Astrocyte (in vitro differentiated cells and primary cell): Measurements from ENCODE around the gene HNF1A. TPM values are rescaled to one million over a fixed set of nuclear protein-coding genes. Genes with fewer than 3 reads are reported as not detected.

Experiments used
- DNase-seq: peaks from one replicate; pipeline ENCODE4 v3.0.0-alpha.2; 2010; ENCODE audit warnings: low read depth
- FAIRE-seq: peaks from 2 replicates; lab custom pipeline; 2011; peaks lifted over from hg19 to GRCh38; lab: Jason Lieb, UNC
- H2AFZ ChIP-seq: 2 replicates; pipeline ENCODE4 v1.6.0; 2012; ENCODE audit warnings: low read depth, low read length, inconsistent platforms
- H3K27ac ChIP-seq: 2 replicates; pipeline ENCODE4 v1.5.1; 2011; ENCODE audit warnings: low read depth, low read length, inconsistent platforms
- H3K27me3 ChIP-seq: 2 replicates; pipeline ENCODE4 v1.6.0; 2011; ENCODE audit warnings: low read length, inconsistent platforms; ENCODE audit not compliant: insufficient read depth
- H3K36me3 ChIP-seq: 2 replicates; pipeline ENCODE4 v1.5.1; 2011; ENCODE audit warnings: low read length, inconsistent platforms; ENCODE audit not compliant: insufficient read depth
- H3K4me1 ChIP-seq: 2 replicates; pipeline ENCODE4 v1.5.1; 2011; ENCODE audit warnings: low read length, inconsistent platforms; ENCODE audit not compliant: insufficient read depth
- H3K4me2 ChIP-seq: 2 replicates; pipeline ENCODE4 v1.6.0; 2012; ENCODE audit warnings: low read length, inconsistent platforms
- H3K4me3 ChIP-seq: 2 replicates; pipeline ENCODE4 v1.5.1; 2011; ENCODE audit warnings: low read depth, mild to moderate bottlenecking, low read length, inconsistent platforms; ENCODE audit not compliant: insufficient read depth
- H3K79me2 ChIP-seq: 2 replicates; pipeline ENCODE4 v1.6.0; 2012; ENCODE audit warnings: mild to moderate bottlenecking, low read length, inconsistent platforms; ENCODE audit not compliant: insufficient read depth
- H3K9ac ChIP-seq: 2 replicates; pipeline ENCODE4 v1.6.0; 2012; ENCODE audit warnings: mild to moderate bottlenecking, low read length, inconsistent platforms
- H3K9me3 ChIP-seq: 2 replicates; pipeline ENCODE4 v1.5.1; 2012; ENCODE audit warnings: low read depth, mild to moderate bottlenecking, low read length, inconsistent platforms; ENCODE audit not compliant: insufficient read depth
- H4K20me1 ChIP-seq: 2 replicates; pipeline ENCODE4 v1.6.0; 2012; ENCODE audit warnings: low read length, inconsistent platforms; ENCODE audit not compliant: insufficient read depth
- H3K27ac Mint-ChIP-seq: one replicate; pipeline ENCODE4 v1.8.0; 2021; ENCODE audit warnings: mild to moderate bottlenecking, mixed read lengths; ENCODE audit not compliant: unreplicated experiment
- H3K27me3 Mint-ChIP-seq: one replicate; pipeline ENCODE4 v1.8.0; 2021; ENCODE audit warnings: low read depth, mixed read lengths; ENCODE audit not compliant: unreplicated experiment
- H3K36me3 Mint-ChIP-seq: one replicate; pipeline ENCODE4 v1.8.0; 2021; ENCODE audit warnings: low read depth, mixed read lengths; ENCODE audit not compliant: unreplicated experiment
- H3K4me1 Mint-ChIP-seq: one replicate; pipeline ENCODE4 v1.8.0; 2021; ENCODE audit warnings: low read depth, mixed read lengths; ENCODE audit not compliant: unreplicated experiment
- H3K4me3 Mint-ChIP-seq: one replicate; pipeline ENCODE4 v1.8.0; 2021; ENCODE audit warnings: mild to moderate bottlenecking, moderate library complexity, mixed read lengths; ENCODE audit not compliant: unreplicated experiment
- H3K9me3 Mint-ChIP-seq: one replicate; pipeline ENCODE4 v1.8.0; 2021; ENCODE audit warnings: mild to moderate bottlenecking, mixed read lengths; ENCODE audit not compliant: unreplicated experiment
- CTCF ChIP-seq: IDR thresholded peaks from 2 replicates; pipeline ENCODE4 v1.5.1; 2011; ENCODE audit warnings: low read depth, mild to moderate bottlenecking, inconsistent platforms, low read length, moderate library complexity; ENCODE audit not compliant: insufficient read depth
- EZH2 ChIP-seq: IDR thresholded peaks from 2 replicates; pipeline ENCODE4 v1.6.1; 2012; ENCODE audit warnings: mild to moderate bottlenecking, low read length, inconsistent platforms; ENCODE audit not compliant: insufficient read depth
- total RNA-seq: library from RNA; stranded (reverse); gene quantifications from 2 replicates; pipeline ENCODE4 v1.2.1, GENCODE V29; 2021

The HNF1A gene
- total RNA-seq, 1 donor from 2014 or later = not detected

DNA sequence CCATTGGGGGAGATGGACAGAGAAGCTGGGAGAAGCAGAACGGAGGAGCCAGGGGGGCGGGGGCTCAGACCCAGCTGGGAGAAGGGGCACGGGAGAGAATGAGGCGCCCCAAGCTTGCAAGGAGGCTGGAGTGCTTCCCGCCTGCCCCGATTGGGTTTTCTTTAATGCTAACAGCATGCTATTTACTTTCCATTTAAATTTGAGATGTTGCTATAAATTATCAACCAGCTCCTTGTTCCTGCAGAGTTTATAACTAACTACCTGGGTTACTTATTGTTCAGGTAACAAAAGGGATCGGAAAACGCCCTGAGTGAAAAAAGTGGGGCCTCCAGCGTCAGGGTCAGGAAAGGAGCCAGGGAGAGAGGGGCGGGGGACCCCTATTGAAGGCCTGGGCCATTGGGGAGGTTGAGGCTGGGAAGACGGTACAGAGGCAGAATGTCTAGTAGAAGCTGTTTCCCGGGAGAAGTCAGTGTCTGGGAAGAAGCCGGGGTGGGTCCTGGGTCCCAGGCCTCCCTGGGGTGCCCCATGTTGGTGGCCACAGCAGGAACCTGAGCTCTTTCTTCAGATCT lies 2.5 kb downstream of the HNF1A start:
- DNase-seq (no peak), FAIRE-seq (no peak)
- Histone ChIP-seq H3K27ac (no peak overlapping the region), H3K4me2 (no peak overlapping the region), H3K9ac (no peak overlapping the region), H2AFZ (no peak overlapping the region), H4K20me1 (no peaks in the 10 kb centered on the region), H3K4me3 (no peak overlapping the region), H3K4me1 (no peaks in the 10 kb centered on the region), H3K36me3 (no peaks in the 10 kb centered on the region), H3K27me3 (peaks cover 2% of the 10 kb centered on the region), H3K9me3 (no peaks in the 10 kb centered on the region), H3K79me2 (no peaks in the 10 kb centered on the region)
- Mint-ChIP-seq H3K27me3 (peaks cover 2% of the 10 kb centered on the region), H3K27ac (peak overlapping the region; percentile 34), H3K4me1 (no peaks in the 10 kb centered on the region), H3K9me3 (no peaks in the 10 kb centered on the region), H3K4me3 (no peak overlapping the region), H3K36me3 (no peaks in the 10 kb centered on the region)
- TF ChIP-seq CTCF (no peak), EZH2 (no peak)

- H3K27me3 ChIP-seq = peaks cover 2% of the 10 kb centered on the region
- Mint-ChIP-seq H3K9me3 (no peaks in the 10 kb centered on the region), H3K4me3 (no peak overlapping the region), H3K36me3 (no peaks in the 10 kb centered on the region), H3K4me1 (no peaks in the 10 kb centered on the region), H3K27me3 (peaks cover 4% of the 10 kb centered on the region), H3K27ac (no peak overlapping the region)
- H4K20me1 ChIP-seq = no peaks in the 10 kb centered on the region
- H3K9me3 ChIP-seq = no peaks in the 10 kb centered on the region
- H3K4me3 ChIP-seq = no peak overlapping the region
- no peak overlapping the region for H3K9ac ChIP-seq
- H2AFZ ChIP-seq = no peak overlapping the region
- FAIRE-seq (no peak), DNase-seq (no peak)
- no peak overlapping the region for H3K27ac ChIP-seq
- no peak overlapping the region for H3K4me2 ChIP-seq
- TF ChIP-seq CTCF (no peak), EZH2 (no peak)
- no peaks in the 10 kb centered on the region for H3K36me3 ChIP-seq
- H3K79me2 ChIP-seq = no peaks in the 10 kb centered on the region
- H3K4me1 ChIP-seq = no peaks in the 10 kb centered on the region
Measured at GRCh38 chr12:120981407-120981941, 3.1 kb downstream of the HNF1A start.

GRCh38 chr12:120982659-120983058 lies 4.3 kb downstream of the HNF1A start:
- Histone ChIP-seq H3K4me2 (no peak overlapping the region), H3K36me3 (no peaks in the 10 kb centered on the region), H3K79me2 (no peaks in the 10 kb centered on the region), H3K9me3 (no peaks in the 10 kb centered on the region), H2AFZ (no peak overlapping the region), H3K27me3 (peaks cover 2% of the 10 kb centered on the region), H3K4me1 (no peaks in the 10 kb centered on the region), H4K20me1 (no peaks in the 10 kb centered on the region), H3K9ac (no peak overlapping the region), H3K4me3 (no peak overlapping the region), H3K27ac (no peak overlapping the region)
- TF ChIP-seq CTCF = no peak
- TF ChIP-seq EZH2 = no peak
- Mint-ChIP-seq H3K9me3 (no peaks in the 10 kb centered on the region), H3K27me3 (peaks cover 4% of the 10 kb centered on the region), H3K4me3 (no peak overlapping the region), H3K27ac (no peak overlapping the region), H3K4me1 (no peaks in the 10 kb centered on the region), H3K36me3 (no peaks in the 10 kb centered on the region)
- FAIRE-seq (no peak), DNase-seq (no peak)
